Gastrocnemius medialis (tissue), 4 donors: ENCODE results near the gene CLCN3.

Experiments
- CTCF ChIP-seq, 5 experiments: fragments of 450-650 bp in 3 of 5; fragments of 200-600 bp in 2 of 5; sonication (generic) in 2 of 5; IDR thresholded peaks in 4 of 5; conservative IDR thresholded peaks in 1 of 5; 1 replicate in 4 of 5; 2 replicates in 1 of 5; pipeline ENCODE4 v1.5.1; 2016 to 2019; ENCODE audit warnings: antibody characterized with exemption in 5 of 5, mild to moderate bottlenecking in 3 of 5, moderate library complexity in 3 of 5
- POLR2A ChIP-seq, 2 donors: fragments of 450-650 bp; IDR thresholded peaks; one replicate each; pipeline ENCODE4 v1.6.1; 2017; ENCODE audit warnings: antibody characterized with exemption in 2 of 2, mild to moderate bottlenecking in 2 of 2, moderate library complexity in 2 of 2

GRCh38 chr4:169756971-169757574 lies 136.7 kb downstream of the CLCN3 start:
- TF ChIP-seq CTCF (IDR thresholded peaks at IDR 0.05 in 4 of 5, conservative IDR thresholded peaks at IDR 0.05 in 1 of 5) (no peak), POLR2A (IDR thresholded peaks at IDR 0.05) (no peak)
